NOMO-1 treated with dmso at 0.1 percent for 144 hours (cell line): ENCODE measurements around the gene KBTBD2.
A peak's percentile ranks its signal among the peaks of the same experiment; 100 is the strongest.
"Not testable (repeated sequence)": the region's sequence is repeated elsewhere in the genome, so short reads cannot be mapped to it uniquely, and the experiment has no call there.

Source experiments
- DNase-seq: peaks from one replicate; lab custom pipeline; 2025; ENCODE audit not compliant: unreplicated experiment; lab: John Stamatoyannopoulos, UW

Gene KBTBD2

DNA sequence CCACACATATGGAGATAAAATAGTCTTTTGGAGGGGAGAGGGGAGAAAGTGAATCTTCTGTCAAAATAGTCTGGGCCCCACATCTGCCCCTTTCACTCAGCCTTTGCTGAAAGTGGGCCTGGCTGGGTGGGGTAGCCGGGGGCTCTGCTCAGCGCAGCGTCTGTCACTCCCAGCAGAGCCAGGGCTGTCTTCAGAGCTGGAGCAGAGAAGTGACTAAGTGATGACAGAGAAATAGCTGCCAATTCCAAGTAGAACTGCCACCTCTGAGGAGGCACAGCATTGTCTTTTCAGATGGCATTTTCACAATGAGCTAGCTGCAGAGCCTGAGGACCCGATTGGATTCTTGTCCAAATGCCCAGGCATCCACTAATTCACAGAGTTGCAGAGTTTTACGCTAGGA is 34.5 kb downstream of the KBTBD2 start:
- DNase-seq, result not testable (repeated sequence)

DNA sequence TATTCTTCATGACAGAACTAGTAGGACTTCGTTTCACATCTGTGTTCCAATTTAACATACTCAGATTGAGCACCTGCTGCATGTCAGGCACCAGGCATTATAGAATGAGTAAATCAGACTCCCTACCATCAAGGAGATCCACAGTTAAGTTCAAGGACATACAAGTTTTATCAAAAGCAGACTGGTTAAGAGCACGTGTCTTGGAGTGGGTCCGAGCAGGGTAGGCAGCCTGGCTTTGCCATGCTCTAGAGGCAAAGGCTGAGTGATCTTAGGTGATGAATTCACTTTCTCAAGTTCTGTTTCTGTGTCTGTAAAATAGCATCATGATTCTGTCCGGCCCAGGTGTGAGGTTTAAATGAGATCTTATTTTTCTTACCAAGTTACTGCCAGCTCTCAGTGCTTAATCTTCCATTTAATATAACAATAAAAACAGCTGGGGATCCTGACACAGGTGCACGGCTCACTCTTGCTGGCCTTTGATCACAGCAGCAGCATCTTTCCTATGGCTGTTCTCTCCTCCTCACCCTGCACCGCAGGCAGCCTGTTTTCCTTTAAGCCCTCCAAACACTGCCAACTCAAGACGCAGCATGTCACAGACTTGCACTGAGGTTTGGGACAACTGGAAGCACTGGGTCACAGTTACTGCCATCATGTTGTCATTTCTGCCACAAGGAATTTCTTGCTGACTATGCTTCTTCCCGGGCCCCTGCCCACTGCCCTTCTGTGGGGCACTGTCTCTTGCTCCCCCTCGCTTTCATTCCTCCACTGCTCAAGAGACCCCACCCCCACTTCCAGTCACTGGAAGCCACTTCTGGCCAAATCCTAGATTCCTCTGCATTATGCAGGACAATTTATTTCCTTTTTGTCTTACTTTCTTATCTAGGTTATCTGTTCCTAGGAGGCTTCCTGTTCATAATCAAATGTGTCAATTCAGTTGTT is 35.5 kb downstream of the KBTBD2 start:
- not testable (repeated sequence) for DNase-seq

DNA sequence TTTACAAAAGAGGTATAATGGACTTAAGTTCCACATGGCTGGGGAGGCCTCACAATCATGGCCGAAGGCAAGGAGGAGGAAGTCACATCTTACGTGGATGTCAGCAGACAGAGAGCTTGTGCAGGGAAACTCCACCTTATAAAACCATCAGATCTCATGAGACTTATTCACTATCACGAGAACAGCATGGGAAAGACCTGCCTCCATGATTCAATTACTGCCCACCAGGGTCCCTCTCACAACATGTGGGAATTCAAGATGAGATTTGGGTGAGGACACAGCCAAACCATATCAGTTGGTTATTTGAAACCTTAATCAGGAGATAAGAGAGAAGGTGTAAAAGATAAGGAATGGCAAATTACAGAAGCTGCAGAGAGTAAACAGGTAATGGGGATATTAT is 40.9 kb downstream of the KBTBD2 start:
- not testable (repeated sequence) for DNase-seq

DNA sequence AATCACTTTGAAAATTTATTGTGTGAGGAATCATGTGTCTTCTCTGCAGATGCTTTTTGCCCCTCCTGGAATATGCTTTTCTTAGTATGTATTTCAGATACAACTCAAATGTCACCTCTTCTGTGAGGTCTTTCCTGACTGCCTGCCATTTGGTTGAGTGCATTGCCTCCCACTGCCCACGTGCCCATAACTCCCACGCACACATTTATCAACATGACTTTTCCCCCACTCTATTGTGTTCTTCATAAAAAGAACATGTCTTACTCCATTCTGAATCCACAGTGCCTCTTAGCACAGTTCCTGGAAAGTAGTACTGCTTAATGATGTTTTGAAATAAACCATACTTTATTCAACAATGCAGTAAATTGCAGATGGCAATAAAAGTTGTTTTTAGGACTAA is 42.9 kb downstream of the KBTBD2 start:
- not testable (repeated sequence) for DNase-seq

DNA sequence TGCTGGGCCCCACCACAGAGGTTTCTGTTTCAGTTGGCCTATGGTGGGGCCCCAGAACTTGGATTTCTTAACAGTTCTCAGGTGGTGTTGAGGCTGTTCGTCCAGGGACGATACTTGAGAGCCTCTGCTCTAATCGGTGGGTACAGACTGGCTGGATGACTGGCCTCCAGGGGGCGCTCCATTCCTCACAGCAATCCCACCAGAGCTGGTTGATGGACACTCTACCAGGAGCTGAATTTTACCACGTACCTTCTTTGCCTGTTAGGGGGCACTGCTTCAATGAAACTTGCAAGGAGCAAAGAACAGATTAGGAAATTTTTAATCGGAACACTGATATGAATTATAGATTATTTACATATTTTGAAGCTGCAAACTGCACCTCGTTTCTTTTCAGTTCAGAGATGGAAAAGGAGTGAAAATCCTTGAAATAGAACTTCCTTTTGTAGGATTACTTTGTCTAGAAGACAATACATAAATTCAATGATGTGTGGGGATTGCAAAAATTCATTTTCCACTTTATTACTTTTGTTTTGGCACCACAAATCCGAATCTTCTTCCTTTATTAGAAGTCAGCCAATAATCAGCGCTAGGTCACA is 44.8 kb downstream of the KBTBD2 start:
- peak; percentile 57 for DNase-seq

DNA sequence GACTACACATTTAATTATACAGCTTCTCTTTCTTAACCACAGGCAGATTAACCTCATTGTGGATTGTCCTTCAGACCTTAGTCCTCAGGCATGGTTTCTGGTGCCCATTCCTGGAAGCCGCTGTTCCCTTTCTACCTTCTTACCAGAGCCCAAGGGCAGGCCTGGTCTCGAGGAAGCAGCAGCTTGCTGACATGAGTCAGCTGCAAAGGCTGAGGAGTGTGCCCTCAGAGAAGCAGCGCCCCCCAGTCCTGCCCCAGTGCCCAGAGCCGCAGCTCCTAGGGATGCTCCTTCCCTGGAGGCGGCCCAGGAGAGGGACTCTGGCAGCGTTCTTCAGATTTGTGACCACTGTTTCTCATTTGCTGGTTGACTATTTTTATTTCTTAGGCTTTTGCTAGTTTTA is 46.8 kb downstream of the KBTBD2 start:
- not testable (repeated sequence) for DNase-seq

DNA sequence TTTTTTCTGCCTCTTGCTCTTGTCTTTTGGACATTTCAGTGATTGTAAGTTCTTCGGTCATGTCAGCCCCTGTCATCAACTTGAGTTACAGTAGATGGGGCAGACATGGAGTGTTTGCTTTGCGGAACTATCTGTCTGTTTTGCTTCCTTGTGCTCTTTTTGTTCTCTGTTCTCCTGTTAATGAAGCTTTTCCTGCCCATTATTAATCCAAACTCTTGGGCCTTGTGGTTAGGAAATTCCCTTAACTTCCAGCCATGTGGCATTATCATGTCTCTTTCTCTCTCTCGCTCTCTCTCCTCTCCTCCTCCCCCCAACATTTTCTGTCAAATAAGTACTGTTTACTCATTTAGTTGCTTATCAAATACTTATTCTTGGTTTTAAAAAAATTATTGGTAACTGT is 47.8 kb downstream of the KBTBD2 start:
- DNase-seq, result not testable (repeated sequence)

DNA sequence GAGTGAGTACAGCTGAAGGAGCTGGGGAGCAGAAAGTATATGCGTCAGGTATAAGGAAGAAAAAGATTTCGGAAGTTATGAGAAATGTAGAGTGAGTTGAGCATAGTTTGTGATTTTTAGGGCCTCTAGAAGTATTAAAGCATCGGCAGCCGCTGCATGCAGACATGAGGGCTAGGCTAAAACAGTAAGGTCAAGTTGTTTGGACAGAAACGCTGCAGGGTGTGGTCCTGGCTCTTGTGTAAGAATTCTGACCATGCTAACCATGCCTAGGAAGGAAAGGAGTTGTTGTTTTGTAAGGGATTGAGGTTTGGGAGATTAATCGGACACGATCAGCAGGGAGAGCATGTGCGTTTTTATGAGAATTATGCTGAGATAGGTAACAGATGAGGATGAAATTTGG is 51.7 kb downstream of the KBTBD2 start:
- DNase-seq, result not testable (repeated sequence)

DNA sequence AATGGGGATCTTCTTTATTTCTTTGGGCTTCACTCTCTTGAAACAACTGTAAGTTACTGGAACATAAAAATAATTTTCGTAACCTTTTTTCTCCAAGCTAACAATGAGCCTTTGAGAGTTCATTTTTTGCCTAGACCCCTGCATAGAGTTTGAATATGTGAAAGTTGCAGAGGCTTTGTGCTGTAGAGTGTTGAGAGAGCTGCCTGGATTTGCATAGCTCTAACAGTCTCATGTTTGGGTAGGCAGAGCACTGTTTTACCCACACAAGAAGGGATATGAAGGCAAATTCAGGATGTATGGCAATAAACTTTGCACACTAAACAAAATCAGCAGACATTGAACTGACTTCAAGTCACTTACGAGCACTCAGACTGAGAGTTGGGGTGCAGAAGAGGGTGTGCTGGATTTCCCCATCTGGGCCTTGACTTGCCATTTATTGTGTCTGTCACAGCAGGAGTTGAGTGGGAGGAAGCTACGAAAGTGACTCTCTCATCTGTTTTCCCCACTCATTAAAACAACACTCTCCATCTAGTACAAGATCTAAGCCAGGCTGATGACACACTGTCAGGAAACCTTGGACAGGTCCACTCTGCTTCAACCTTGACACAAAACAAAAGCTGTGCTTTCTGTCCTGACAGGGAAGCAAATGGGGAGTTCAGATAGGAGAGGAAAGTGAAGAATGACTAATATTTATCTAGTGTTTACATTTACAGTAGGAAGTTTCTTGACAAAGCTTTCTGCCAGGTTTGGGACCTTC is 62.4 kb downstream of the KBTBD2 start:
- not testable (repeated sequence) for DNase-seq
